Measurements from ENCODE around the gene UBE3B.

Gene UBE3B

GRCh38 chr12:109581856-109582255 is 104.4 kb downstream of the UBE3B start:
- H3K27ac ChIP-seq (ENCODE audit: low read depth, low read length): no peak overlapping the region
- no CpG with 5 or more reads among the region's 8 CpGs for WGBS (ENCODE audit: extremely low coverage, insufficient coverage, insufficient read length)
- H3K27me3 ChIP-seq (ENCODE audit: insufficient read depth, low read length): no peaks in the 10 kb centered on the region
- H3K9me3 ChIP-seq (ENCODE audit: insufficient read depth, low read depth, low read length): no peaks in the 10 kb centered on the region
- no peak overlapping the region for H4K8ac ChIP-seq (ENCODE audit: low read depth, low read length)
- H3K18ac ChIP-seq (ENCODE audit: low read length): no peak overlapping the region
- H3K23ac ChIP-seq (ENCODE audit: low read length): no peak overlapping the region
- no peaks in the 10 kb centered on the region for H3K79me1 ChIP-seq (ENCODE audit: low read length)
- DNase-seq: peak; percentile 85 to 90
- no peak overlapping the region for H2AK5ac ChIP-seq (ENCODE audit: low read length)
- no peak overlapping the region for H3K14ac ChIP-seq (ENCODE audit: low read length)
- no peak overlapping the region for H2AFZ ChIP-seq (ENCODE audit: insufficient read depth, low read length, poor library complexity)
- H3K36me3 ChIP-seq (ENCODE audit: control insufficient read depth in 1 of 2, insufficient read depth in 2 of 2, low read length in 2 of 2): peaks cover 62 to 76% of the 10 kb centered on the region in 2 experiments
- no peak overlapping the region for H3K9ac ChIP-seq (ENCODE audit: low read length)
- H3K4me2 ChIP-seq (ENCODE audit: low read length): no peak overlapping the region
- H2BK5ac ChIP-seq (ENCODE audit: low read depth, low read length, poor library complexity): no peak overlapping the region
- H4K91ac ChIP-seq (ENCODE audit: low read depth, low read length): no peak overlapping the region
- H3K79me2 ChIP-seq (ENCODE audit: control insufficient read depth, insufficient read depth, low read length, poor library complexity): no peaks in the 10 kb centered on the region
- no peak overlapping the region for H2BK120ac ChIP-seq (ENCODE audit: insufficient read depth, low read length, poor library complexity)
- H4K12ac ChIP-seq (ENCODE audit: low read depth, low read length): no peak overlapping the region
- peaks cover 3 to 4% of the 10 kb centered on the region in 2 experiments for H3K4me1 ChIP-seq (ENCODE audit: control insufficient read depth in 1 of 2, insufficient read depth in 2 of 2, low read length in 2 of 2)
- H3K4me3 ChIP-seq (ENCODE audit: low read depth, low read length): no peak overlapping the region
- no peak overlapping the region for H3K4ac ChIP-seq (ENCODE audit: low read depth, low read length)
- no peak overlapping the region for H2BK12ac ChIP-seq (ENCODE audit: low read length)

DNA sequence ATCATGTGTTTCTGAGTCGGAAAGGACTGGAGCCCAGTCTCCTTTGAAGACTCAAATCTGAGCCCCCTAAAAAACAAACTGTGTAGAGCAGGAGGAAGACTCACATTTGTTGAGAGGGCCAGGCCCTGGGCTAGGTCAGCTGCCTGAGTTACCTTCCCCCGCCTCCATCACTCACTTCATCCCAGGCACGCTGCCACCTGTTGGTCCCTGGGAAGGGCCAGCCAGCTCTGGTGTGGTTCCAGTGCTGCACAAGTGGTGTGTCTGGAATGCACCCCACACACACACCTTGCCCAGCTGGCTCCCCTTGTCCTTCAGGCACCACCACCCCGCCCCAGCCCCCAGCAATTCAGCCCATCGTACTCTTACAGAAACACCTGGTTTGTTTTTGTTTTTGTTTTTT is 105.2 kb downstream of the UBE3B start:
- H2BK120ac ChIP-seq (ENCODE audit: insufficient read depth, low read length, poor library complexity): no peak overlapping the region
- H3K18ac ChIP-seq (ENCODE audit: low read length): no peak overlapping the region
- H2AFZ ChIP-seq (ENCODE audit: insufficient read depth, low read length, poor library complexity): no peak overlapping the region
- no peak overlapping the region for H3K4me2 ChIP-seq (ENCODE audit: low read length)
- H3K9ac ChIP-seq (ENCODE audit: low read length): no peak overlapping the region
- H2AK5ac ChIP-seq (ENCODE audit: low read length): no peak overlapping the region
- no peak overlapping the region for H2BK12ac ChIP-seq (ENCODE audit: low read length)
- H3K14ac ChIP-seq (ENCODE audit: low read length): no peak overlapping the region
- H3K79me1 ChIP-seq (ENCODE audit: low read length): no peaks in the 10 kb centered on the region
- no peak overlapping the region for H3K4me3 ChIP-seq (ENCODE audit: low read depth, low read length)
- H3K4me1 ChIP-seq (ENCODE audit: control insufficient read depth in 1 of 2, insufficient read depth in 2 of 2, low read length in 2 of 2): peaks cover 3 to 4% of the 10 kb centered on the region in 2 experiments
- H3K79me2 ChIP-seq (ENCODE audit: control insufficient read depth, insufficient read depth, low read length, poor library complexity): no peaks in the 10 kb centered on the region
- H3K4ac ChIP-seq (ENCODE audit: low read depth, low read length): no peak overlapping the region
- H3K9me3 ChIP-seq (ENCODE audit: insufficient read depth, low read depth, low read length): no peaks in the 10 kb centered on the region
- H3K36me3 ChIP-seq (ENCODE audit: control insufficient read depth in 1 of 2, insufficient read depth in 2 of 2, low read length in 2 of 2): peaks cover 64 to 77% of the 10 kb centered on the region in 2 experiments
- H3K27me3 ChIP-seq (ENCODE audit: insufficient read depth, low read length): no peaks in the 10 kb centered on the region
- no peak overlapping the region for H4K91ac ChIP-seq (ENCODE audit: low read depth, low read length)
- no peak overlapping the region for H4K12ac ChIP-seq (ENCODE audit: low read depth, low read length)
- no peak for DNase-seq
- no peak overlapping the region for H3K23ac ChIP-seq (ENCODE audit: low read length)
- H3K27ac ChIP-seq (ENCODE audit: low read depth, low read length): no peak overlapping the region
- H2BK5ac ChIP-seq (ENCODE audit: low read depth, low read length, poor library complexity): no peak overlapping the region
- WGBS (ENCODE audit: extremely low coverage, insufficient coverage, insufficient read length): no CpG with 5 or more reads among the region's 5 CpGs
- H4K8ac ChIP-seq (ENCODE audit: low read depth, low read length): no peak overlapping the region

DNA sequence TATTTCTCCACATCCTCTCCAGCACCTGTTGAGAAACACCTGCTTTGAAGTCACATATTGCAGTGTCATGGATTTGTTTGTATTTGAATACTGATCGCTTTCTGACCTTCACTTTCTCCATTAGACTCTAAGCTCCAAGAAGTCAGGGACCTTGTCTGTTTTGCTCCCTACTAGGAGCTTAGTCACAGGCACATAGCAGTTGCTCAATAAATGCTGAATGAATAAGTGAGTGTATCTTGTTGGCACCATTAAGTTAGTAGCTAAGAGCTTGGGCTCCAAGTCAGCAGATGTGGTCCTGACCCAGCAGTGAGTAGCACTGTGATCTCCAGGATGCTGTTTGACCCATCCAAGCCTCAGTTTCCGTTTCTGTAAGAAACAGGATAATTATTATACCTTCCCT is 106.3 kb downstream of the UBE3B start:
- H3K4me2 ChIP-seq (ENCODE audit: low read length): no peak overlapping the region
- H2AK5ac ChIP-seq (ENCODE audit: low read length): no peak overlapping the region
- no peaks in the 10 kb centered on the region for H3K9me3 ChIP-seq (ENCODE audit: insufficient read depth, low read depth, low read length)
- H4K12ac ChIP-seq (ENCODE audit: low read depth, low read length): no peak overlapping the region
- H3K14ac ChIP-seq (ENCODE audit: low read length): no peak overlapping the region
- peaks cover 3 to 4% of the 10 kb centered on the region in 2 experiments for H3K4me1 ChIP-seq (ENCODE audit: control insufficient read depth in 1 of 2, insufficient read depth in 2 of 2, low read length in 2 of 2)
- H2AFZ ChIP-seq (ENCODE audit: insufficient read depth, low read length, poor library complexity): no peak overlapping the region
- peaks cover 68 to 77% of the 10 kb centered on the region in 2 experiments for H3K36me3 ChIP-seq (ENCODE audit: control insufficient read depth in 1 of 2, insufficient read depth in 2 of 2, low read length in 2 of 2)
- no peak for DNase-seq
- H3K27ac ChIP-seq (ENCODE audit: low read depth, low read length): no peak overlapping the region
- no peak overlapping the region for H4K8ac ChIP-seq (ENCODE audit: low read depth, low read length)
- no peak overlapping the region for H3K23ac ChIP-seq (ENCODE audit: low read length)
- H4K91ac ChIP-seq (ENCODE audit: low read depth, low read length): no peak overlapping the region
- H3K79me1 ChIP-seq (ENCODE audit: low read length): no peaks in the 10 kb centered on the region
- no peaks in the 10 kb centered on the region for H3K79me2 ChIP-seq (ENCODE audit: control insufficient read depth, insufficient read depth, low read length, poor library complexity)
- H2BK120ac ChIP-seq (ENCODE audit: insufficient read depth, low read length, poor library complexity): no peak overlapping the region
- WGBS (ENCODE audit: extremely low coverage, insufficient coverage, insufficient read length): no CpG with 5 or more reads among the region's 2 CpGs
- no peak overlapping the region for H3K4me3 ChIP-seq (ENCODE audit: low read depth, low read length)
- no peak overlapping the region for H3K9ac ChIP-seq (ENCODE audit: low read length)
- H3K27me3 ChIP-seq (ENCODE audit: insufficient read depth, low read length): no peaks in the 10 kb centered on the region
- H2BK12ac ChIP-seq (ENCODE audit: low read length): no peak overlapping the region
- no peak overlapping the region for H2BK5ac ChIP-seq (ENCODE audit: low read depth, low read length, poor library complexity)
- no peak overlapping the region for H3K4ac ChIP-seq (ENCODE audit: low read depth, low read length)
- no peak overlapping the region for H3K18ac ChIP-seq (ENCODE audit: low read length)

All from trophoblast cell (in vitro differentiated cells and primary cell).